Skin of body (tissue), 2 donors: ENCODE measurements around the gene SYT15B. TPM values are rescaled to one million over a fixed set of nuclear protein-coding genes. Genes with fewer than 3 reads are reported as not detected.
"Not testable (repeated sequence)": the region's sequence is repeated elsewhere in the genome, so short reads cannot be mapped to it uniquely, and the experiment has no call there.

ENCODE experiments used
- DNase-seq: peaks from one replicate; lab custom pipeline; 2025; lab: John Stamatoyannopoulos, UW
- total RNA-seq: library from RNA; depleted of rRNA; stranded (reverse); fragments of >200 nt; gene quantifications from one replicate; pipeline ENCODE4 v1.2.3, GENCODE V29; 2014

SYT15B gene
- total RNA-seq, 1 donor from 2014 or later, result 0.59 TPM

DNA sequence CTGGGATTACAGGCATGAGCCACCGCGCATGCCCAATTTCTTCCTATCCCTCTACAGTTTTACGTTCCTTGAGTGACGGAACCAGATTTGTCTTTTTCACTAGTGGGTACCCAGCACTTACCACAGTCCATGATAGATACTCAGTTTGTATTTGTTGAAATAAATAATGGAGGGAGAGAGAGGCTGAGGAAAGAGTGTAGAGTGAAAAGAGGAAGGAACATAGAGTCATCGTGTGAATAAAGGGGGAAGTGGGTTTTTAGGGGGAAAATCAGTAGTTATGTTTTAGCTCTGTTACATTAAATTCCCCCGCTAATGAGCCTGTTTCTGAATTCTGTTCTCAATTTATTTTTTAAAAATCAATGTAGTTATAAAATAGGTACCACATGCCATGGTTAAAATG lies 37.7 kb downstream of the SYT15B start:
- DNase-seq, result not testable (repeated sequence)

DNA sequence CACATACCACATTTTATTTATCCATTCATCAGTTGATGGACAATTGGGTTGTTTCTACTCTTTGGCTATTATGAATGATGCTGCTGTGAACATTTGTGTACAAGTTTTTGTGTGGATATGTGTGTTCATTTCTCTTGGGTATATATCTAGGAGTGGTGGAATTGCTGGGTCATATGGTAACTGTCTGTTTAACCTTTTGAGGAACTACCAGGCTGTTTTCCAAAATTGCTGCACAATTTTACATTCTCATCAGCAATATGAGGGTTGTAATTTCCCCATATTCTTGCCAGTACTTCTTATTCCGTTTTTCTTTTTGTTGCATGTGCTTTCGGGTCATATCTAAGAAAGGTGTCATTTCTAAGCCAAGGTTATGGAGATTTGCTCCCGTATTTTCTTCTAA lies 38.3 kb downstream of the SYT15B start:
- DNase-seq, result not testable (repeated sequence)

DNA sequence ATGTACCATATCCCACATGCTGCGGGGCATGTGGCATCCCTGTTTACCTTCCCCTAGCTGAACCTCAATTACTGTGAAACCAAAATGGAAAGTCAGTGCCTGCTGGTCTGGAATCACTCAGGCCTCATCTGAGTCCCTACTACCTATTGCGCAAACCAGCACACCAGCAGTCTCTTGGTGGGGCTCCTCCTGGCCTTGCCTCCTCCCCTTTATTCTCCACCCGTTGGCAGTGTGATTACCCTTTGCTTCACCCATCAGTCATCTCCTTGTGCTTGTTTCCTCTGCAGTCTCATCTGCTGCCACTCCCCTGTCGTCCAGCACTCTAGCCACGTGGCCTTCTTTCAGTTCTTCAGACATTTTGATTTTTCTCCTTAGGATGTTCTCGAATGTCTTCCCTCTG lies 39.3 kb downstream of the SYT15B start:
- DNase-seq, result not testable (repeated sequence)

DNA sequence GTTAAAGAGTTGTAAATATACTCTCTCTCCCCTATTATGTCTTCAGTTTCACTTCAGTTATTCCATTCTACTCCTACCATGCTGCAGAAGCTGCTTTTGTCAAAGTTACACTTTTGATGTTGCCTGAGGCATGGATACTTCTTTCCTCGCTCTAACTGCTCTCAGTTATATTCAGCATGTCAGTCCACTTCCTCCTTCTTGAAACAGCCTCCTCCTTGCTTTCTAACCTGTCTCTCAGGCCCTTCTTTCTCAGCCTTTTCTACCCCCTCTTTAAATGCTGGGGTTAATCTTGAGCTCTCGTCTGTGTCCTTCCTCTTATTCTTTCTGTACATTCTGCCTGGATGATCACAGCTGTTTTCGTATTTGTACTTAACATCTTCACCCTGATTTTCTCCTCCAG lies 40.0 kb downstream of the SYT15B start:
- DNase-seq, result not testable (repeated sequence)

DNA sequence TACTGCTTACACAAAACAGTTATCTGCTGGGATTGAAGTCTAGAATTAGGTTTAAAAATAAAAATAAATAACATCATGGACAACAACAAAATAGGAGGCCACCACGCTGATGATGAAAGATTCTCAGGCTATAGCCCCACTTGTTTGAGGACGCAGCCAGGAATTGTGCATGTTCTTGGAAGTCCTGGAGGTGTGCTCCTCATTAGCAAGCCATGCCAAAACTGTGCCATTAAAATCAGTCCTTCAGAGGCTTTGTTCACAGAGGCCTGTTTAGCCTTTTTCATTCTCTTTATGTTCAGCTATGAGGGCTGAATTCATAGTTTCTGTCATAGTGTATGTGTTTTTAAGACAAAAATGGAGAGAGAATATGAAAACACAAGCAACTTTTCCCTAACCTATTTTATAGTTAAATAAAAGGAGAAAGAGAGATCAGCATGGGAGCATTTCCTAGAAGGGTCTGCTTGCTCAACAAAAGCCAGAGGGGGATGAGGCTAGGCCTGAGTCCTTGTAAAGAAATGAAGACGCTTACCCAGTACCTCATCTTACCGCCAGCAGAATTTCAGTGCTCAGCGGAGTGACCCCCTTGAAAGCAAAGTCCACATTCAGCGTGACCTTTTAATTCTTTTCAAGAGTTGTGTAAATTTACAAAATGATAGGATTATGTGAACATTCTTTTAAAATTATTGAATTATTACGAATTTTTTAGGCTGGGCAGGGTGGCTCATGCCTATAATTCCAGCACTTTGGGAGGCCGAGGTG lies 46.2 kb downstream of the SYT15B start:
- DNase-seq, result not testable (repeated sequence)

Other genes with a start within 250 kb of the SYT15B start
- 2.0 TPM for gene AGAP9, start 240.0 kb downstream of the SYT15B start, total RNA-seq
- gene NPY4R2, start 155.1 kb upstream of the SYT15B start, total RNA-seq, result 0.49 TPM
- not detected for gene FAM25C, start 236.2 kb upstream of the SYT15B start, total RNA-seq